ENCODE data around the gene CEL.

GRCh38 chr9:133119103-133119845 lies 57.5 kb downstream of the CEL start:
- TF ChIP-seq JUNB (IDR thresholded peaks at IDR 0.05; ENCODE audit: unreplicated experiment) (no peak), POLR2AphosphoS5 (IDR thresholded peaks at IDR 0.05; ENCODE audit: low read depth) (no peak), CTCF (conservative IDR thresholded peaks at IDR 0.05; ENCODE audit: low read depth in 2 of 2) (no peak), REST (IDR thresholded peaks at IDR 0.05; ENCODE audit: unreplicated experiment) (no peak), EZH2phosphoT487 (IDR thresholded peaks at IDR 0.05; ENCODE audit: unreplicated experiment) (no peak), STAT1 (IDR thresholded peaks at IDR 0.05; ENCODE audit: unreplicated experiment) (no peak), CREB1 (CRISPR knock-in tag; IDR thresholded peaks at IDR 0.05; ENCODE audit: low read depth) (no peak), EZH2 (IDR thresholded peaks at IDR 0.05; ENCODE audit: low read depth, unreplicated experiment) (no peak), NANOG (IDR thresholded peaks at IDR 0.05; ENCODE audit: borderline replicate concordance) (no peak), ZNF114 (CRISPR knock-in tag; IDR thresholded peaks at IDR 0.05) (no peak), ZNF462 (CRISPR knock-in tag; IDR thresholded peaks at IDR 0.05) (no peak), ETS1 (IDR thresholded peaks at IDR 0.05) (no peak)
